AG09319 (cell line): Measurements from ENCODE around the gene ACTN2.

Experiments
- DNase-seq: peaks from one replicate; pipeline ENCODE4 v3.0.0-alpha.2; 2010; ENCODE audit warnings: low read depth; ENCODE audit errors: extremely low read depth
- CTCF ChIP-seq: IDR thresholded peaks from 2 replicates; pipeline ENCODE4 v1.5.1; 2011; ENCODE audit warnings: low read depth, mild to moderate bottlenecking, inconsistent platforms, low read length, moderate library complexity

Gene ACTN2

DNA sequence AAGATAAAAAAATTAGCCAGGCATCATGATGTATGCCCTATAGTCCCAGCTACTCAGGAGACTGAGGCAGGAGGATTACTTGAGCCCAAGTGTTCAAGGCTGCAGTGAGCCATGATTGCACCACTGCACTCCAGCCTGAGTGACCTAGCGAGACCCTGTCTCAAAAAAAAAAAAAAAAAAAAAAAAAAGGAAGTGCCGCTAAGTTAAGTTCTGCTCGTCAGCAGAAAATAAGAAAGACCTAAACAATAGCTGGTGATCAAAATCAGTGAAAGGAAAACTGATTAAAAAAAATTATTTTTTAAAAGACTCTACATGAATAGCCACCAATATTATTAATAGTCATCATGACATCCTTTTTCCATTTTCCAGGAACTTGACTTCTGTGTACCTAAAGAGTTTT lies 64.6 kb downstream of the ACTN2 start:
- TF ChIP-seq CTCF = no peak
- DNase-seq = no peak

GRCh38 chr1:236751385-236751784 lies 65.1 kb downstream of the ACTN2 start:
- TF ChIP-seq CTCF = no peak
- no peak for DNase-seq

DNA sequence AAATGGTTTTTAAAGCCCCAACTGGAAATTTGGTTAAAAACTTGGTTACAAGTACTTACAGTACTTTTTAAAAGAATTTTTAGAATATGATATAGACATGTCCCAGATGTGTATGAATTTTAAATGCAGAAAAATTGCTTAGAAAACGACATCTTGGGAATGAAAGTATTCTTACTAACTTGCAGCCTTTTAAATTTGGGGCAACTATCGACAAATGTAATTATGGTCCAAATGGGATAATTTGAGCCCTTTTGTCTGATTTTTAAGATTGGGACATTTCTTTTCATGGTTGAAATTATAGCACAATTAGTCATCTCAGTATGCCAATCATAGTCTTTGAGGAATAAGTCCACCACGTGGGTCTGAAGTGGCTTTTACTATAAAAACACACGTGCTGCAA lies 65.6 kb downstream of the ACTN2 start:
- TF ChIP-seq CTCF = no peak
- no peak for DNase-seq

DNA sequence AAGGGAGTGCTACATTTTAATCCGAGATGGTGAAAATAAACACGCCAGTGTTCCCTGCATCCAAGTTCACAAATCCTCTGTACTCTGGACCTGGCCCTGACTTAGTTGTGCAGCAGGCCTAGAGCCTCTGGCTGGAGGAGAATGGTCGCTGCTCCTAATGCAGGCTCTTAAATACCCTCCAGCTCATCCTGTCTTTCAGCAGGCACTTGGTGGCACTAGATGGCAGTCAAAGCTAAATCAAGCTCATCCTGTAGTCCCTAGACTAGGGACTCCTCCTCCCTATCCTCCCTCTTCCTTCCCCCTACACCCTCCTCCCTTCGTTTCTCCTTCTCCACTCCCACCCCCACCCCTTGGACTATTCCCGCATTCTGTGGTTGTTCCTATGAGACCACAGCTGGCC lies 67.2 kb downstream of the ACTN2 start:
- no peak for DNase-seq
- TF ChIP-seq CTCF = peak; percentile 21

- no peak for TF ChIP-seq CTCF
Observed at GRCh38 chr1:236753964-236754363, 67.7 kb downstream of the ACTN2 start.

GRCh38 chr1:236754525-236755210 lies 68.4 kb downstream of the ACTN2 start:
- TF ChIP-seq CTCF = no peak
- no peak for DNase-seq

More at GRCh38 chr1:236753964-236754363, 67.7 kb downstream of the ACTN2 start:
- DNase-seq = no peak

DNA sequence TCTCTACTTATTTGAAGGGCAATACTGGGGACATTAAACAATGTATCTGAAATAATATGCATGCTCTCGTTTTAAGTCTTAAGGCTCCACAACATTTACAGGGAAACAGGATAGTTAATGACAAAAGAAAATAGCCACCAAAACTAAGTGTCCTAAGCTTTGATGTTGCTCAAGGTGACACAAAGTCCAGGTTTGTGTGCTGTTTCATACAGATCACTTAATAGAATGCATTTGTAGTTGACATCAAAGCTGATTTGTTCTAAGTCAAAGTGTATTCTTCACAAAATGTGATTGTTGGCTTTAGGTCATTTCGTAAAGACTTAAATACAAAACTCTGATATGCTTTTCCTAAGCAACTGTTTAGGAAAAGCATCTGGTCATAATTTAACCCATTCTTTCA lies 71.3 kb downstream of the ACTN2 start:
- no peak for TF ChIP-seq CTCF
- no peak for DNase-seq
